MM.1S (cell line): ENCODE data around the gene HPCAL1.
A peak's percentile ranks its signal among the peaks of the same experiment; 100 is the strongest.

ENCODE experiments used
- DNase-seq: peaks from one replicate; pipeline ENCODE4 v3.0.0-alpha.2; 2015
- H2AFZ ChIP-seq: fragments of 300-600 bp; sonication (generic); 2 replicates; pipeline ENCODE4 v1.6.0; 2016; ENCODE audit warnings: antibody characterized with exemption, low read length
- H3F3A ChIP-seq: fragments of 300-600 bp; sonication (generic); 2 replicates; pipeline ENCODE4 v1.6.1; 2016; ENCODE audit warnings: mild to moderate bottlenecking, antibody characterized with exemption, low read length, moderate library complexity, mixed read lengths; ENCODE audit not compliant: insufficient read depth
- H3K27ac ChIP-seq: fragments of 300-600 bp; sonication (generic); 2 replicates; pipeline ENCODE4 v1.5.1; 2016; ENCODE audit warnings: mild to moderate bottlenecking, low read length
- H3K27me3 ChIP-seq: fragments of 300-600 bp; sonication (generic); replicated peaks from 2 replicates; pipeline ENCODE4 v1.6.0; 2016; ENCODE audit warnings: low read length; ENCODE audit not compliant: insufficient read depth
- H3K36me3 ChIP-seq: fragments of 300-600 bp; sonication (generic); replicated peaks from 2 replicates; pipeline ENCODE4 v1.6.1; 2016; ENCODE audit warnings: mild to moderate bottlenecking, low read length, mixed read lengths; ENCODE audit not compliant: insufficient read depth
- H3K4me1 ChIP-seq: fragments of 300-600 bp; sonication (generic); 2 replicates; pipeline ENCODE4 v1.6.1; 2016; ENCODE audit warnings: low read length, mixed read lengths
- H3K4me2 ChIP-seq: fragments of 300-600 bp; sonication (generic); 2 replicates; pipeline ENCODE4 v1.6.0; 2016; ENCODE audit warnings: low read depth, low read length
- H3K4me3 ChIP-seq: fragments of 300-600 bp; sonication (generic); 2 replicates; pipeline ENCODE4 v1.5.1; 2016; ENCODE audit warnings: low read length, mixed read lengths
- H3K79me2 ChIP-seq: fragments of 300-600 bp; sonication (generic); 2 replicates; pipeline ENCODE4 v1.6.1; 2016; ENCODE audit warnings: mixed run types, low read length, mixed read lengths
- H3K9ac ChIP-seq: fragments of 300-600 bp; sonication (generic); 2 replicates; pipeline ENCODE4 v1.6.1; 2016; ENCODE audit warnings: low read length, mixed read lengths
- H3K9me2 ChIP-seq: fragments of 300-600 bp; sonication (generic); replicated peaks from 2 replicates; pipeline ENCODE4 v1.6.1; 2016; ENCODE audit warnings: mild to moderate bottlenecking, low read length, mixed read lengths; ENCODE audit not compliant: insufficient read depth
- H3K9me3 ChIP-seq: fragments of 300-600 bp; sonication (generic); replicated peaks from 2 replicates; pipeline ENCODE4 v1.6.1; 2016; ENCODE audit warnings: mild to moderate bottlenecking, low read length, mixed read lengths; ENCODE audit not compliant: insufficient read depth
- H4K20me1 ChIP-seq: fragments of 300-600 bp; sonication (generic); 2 replicates; pipeline ENCODE4 v1.6.1; 2016; ENCODE audit warnings: mild to moderate bottlenecking, low read length, moderate library complexity, mixed read lengths; ENCODE audit not compliant: insufficient read depth
- EZH2 ChIP-seq: fragments of 300-600 bp; sonication (generic); optimal IDR thresholded peaks from 2 replicates; pipeline ENCODE3; 2017; ENCODE audit warnings: low read depth, mild to moderate bottlenecking, antibody characterized with exemption, low read length, mixed read lengths
- EZH2phosphoT487 ChIP-seq: fragments of 300-600 bp; sonication (generic); IDR thresholded peaks from 2 replicates; pipeline ENCODE4 v1.6.1; 2018; ENCODE audit warnings: antibody characterized with exemption, low read length
- TF ChIP-seq, protein P1 (sequence below): fragments of 300-600 bp; sonication (generic); IDR thresholded peaks from 2 replicates; pipeline ENCODE4 v1.5.1; 2016; ENCODE audit warnings: antibody characterized with exemption, low read length, mixed read lengths

The HPCAL1 gene

GRCh38 chr2:10444463-10444862, 141.8 kb downstream of the HPCAL1 start:
- TF ChIP-seq EZH2phosphoT487 (no peak), EZH2 (no peak)
- TF ChIP-seq, protein P1, sequence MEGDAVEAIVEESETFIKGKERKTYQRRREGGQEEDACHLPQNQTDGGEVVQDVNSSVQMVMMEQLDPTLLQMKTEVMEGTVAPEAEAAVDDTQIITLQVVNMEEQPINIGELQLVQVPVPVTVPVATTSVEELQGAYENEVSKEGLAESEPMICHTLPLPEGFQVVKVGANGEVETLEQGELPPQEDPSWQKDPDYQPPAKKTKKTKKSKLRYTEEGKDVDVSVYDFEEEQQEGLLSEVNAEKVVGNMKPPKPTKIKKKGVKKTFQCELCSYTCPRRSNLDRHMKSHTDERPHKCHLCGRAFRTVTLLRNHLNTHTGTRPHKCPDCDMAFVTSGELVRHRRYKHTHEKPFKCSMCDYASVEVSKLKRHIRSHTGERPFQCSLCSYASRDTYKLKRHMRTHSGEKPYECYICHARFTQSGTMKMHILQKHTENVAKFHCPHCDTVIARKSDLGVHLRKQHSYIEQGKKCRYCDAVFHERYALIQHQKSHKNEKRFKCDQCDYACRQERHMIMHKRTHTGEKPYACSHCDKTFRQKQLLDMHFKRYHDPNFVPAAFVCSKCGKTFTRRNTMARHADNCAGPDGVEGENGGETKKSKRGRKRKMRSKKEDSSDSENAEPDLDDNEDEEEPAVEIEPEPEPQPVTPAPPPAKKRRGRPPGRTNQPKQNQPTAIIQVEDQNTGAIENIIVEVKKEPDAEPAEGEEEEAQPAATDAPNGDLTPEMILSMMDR: no peak
- Histone ChIP-seq H3K4me3 (peak overlapping the region; percentile 93), H3K27me3 (no peaks in the 10 kb centered on the region), H3F3A (peaks cover 81% of the 10 kb centered on the region), H3K4me1 (peaks cover 26% of the 10 kb centered on the region), H3K9me3 (no peaks in the 10 kb centered on the region), H4K20me1 (peaks cover 45% of the 10 kb centered on the region), H3K36me3 (peaks cover 57% of the 10 kb centered on the region), H3K79me2 (peaks cover 66% of the 10 kb centered on the region), H3K9ac (peak overlapping the region; percentile 92; the same call in 1 of the 2 replicates), H3K9me2 (no peaks in the 10 kb centered on the region), H3K4me2 (peak overlapping the region; percentile 88), H2AFZ (no peak overlapping the region), H3K27ac (peak overlapping the region; percentile 98; the same call in 1 of the 2 replicates)
- DNase-seq: no peak

- Histone ChIP-seq H3K4me3 (peak overlapping the region; percentile 93), H3K9me3 (no peaks in the 10 kb centered on the region), H3K27me3 (no peaks in the 10 kb centered on the region), H3K79me2 (peaks cover 62% of the 10 kb centered on the region), H3K4me1 (peaks cover 26% of the 10 kb centered on the region), H3K9ac (peak overlapping the region; percentile 92), H3K9me2 (no peaks in the 10 kb centered on the region), H3F3A (peaks cover 60% of the 10 kb centered on the region), H3K36me3 (peaks cover 36% of the 10 kb centered on the region), H3K27ac (peak overlapping the region; percentile 98), H2AFZ (no peak overlapping the region), H3K4me2 (peak overlapping the region; percentile 88), H4K20me1 (peaks cover 40% of the 10 kb centered on the region)
- no peak for TF ChIP-seq EZH2phosphoT487
- TF ChIP-seq EZH2: no peak
- TF ChIP-seq, protein P1: no peak
- DNase-seq: peak; percentile 30
Measured at GRCh38 chr2:10446631-10447030, 143.9 kb downstream of the HPCAL1 start.

- DNase-seq: peak; percentile 51
- no peak for TF ChIP-seq EZH2phosphoT487
- no peak for TF ChIP-seq EZH2
- TF ChIP-seq, protein P1: no peak
- H2AFZ ChIP-seq: no peak overlapping the region
- H3K4me2 ChIP-seq: peak overlapping the region; percentile 88
- peaks cover 52% of the 10 kb centered on the region for H3F3A ChIP-seq
- no peaks in the 10 kb centered on the region for H3K27me3 ChIP-seq
- H3K36me3 ChIP-seq: peaks cover 28% of the 10 kb centered on the region
- H3K9me2 ChIP-seq: no peaks in the 10 kb centered on the region
- H4K20me1 ChIP-seq: peaks cover 37% of the 10 kb centered on the region
- H3K4me3 ChIP-seq: peak overlapping the region; percentile 93
- no peaks in the 10 kb centered on the region for H3K9me3 ChIP-seq
- peaks cover 26% of the 10 kb centered on the region for H3K4me1 ChIP-seq
- peaks cover 55% of the 10 kb centered on the region for H3K79me2 ChIP-seq
- peak overlapping the region; percentile 92 for H3K9ac ChIP-seq
- peak overlapping the region; percentile 98 for H3K27ac ChIP-seq
Measured at GRCh38 chr2:10447300-10447894, 144.7 kb downstream of the HPCAL1 start.
